Panc1 (cell line): ENCODE results near the gene SELENOI. TPM values are rescaled to one million over a fixed set of nuclear protein-coding genes. Genes with fewer than 3 reads are reported as not detected.
"Not testable (repeated sequence)": the region's sequence is repeated elsewhere in the genome, so short reads cannot be mapped to it uniquely, and the experiment has no call there.

Source experiments
- ATAC-seq: fragments of 200-7000 bp; cut with Tn5 transposase; 2 replicates; pipeline ENCODE4 v1.9.1; 2020; ENCODE audit warnings: mild to moderate bottlenecking, moderate library complexity
- BruUV-seq: library from RNA; stranded (reverse); fragments of 400-500 nt; replicated peaks from 2 replicates; lab custom pipeline; 2021; lab: Mats Ljungman, UMichigan
- CTCF ChIA-PET: fragments of 300-600 bp; sonication (Branson Sonifier 250); formaldehyde crosslinking; loops from one replicate; lab custom pipeline; 2022; ENCODE audit warnings: antibody characterized with exemption; lab: Charles Lee
- POLR2A ChIA-PET: fragments of 300-600 bp; sonication (Branson Sonifier 250); formaldehyde crosslinking; loops from one replicate; lab custom pipeline; 2022; ENCODE audit warnings: antibody characterized with exemption; lab: Charles Lee
- DNase-seq: peaks from one replicate; pipeline ENCODE4 v3.0.0-alpha.2; 2010; ENCODE audit warnings: low read depth, low spot score
- H3K27ac ChIP-seq: 2 replicates; pipeline ENCODE4 v1.5.1; 2011; ENCODE audit warnings: mild to moderate bottlenecking, low read length, inconsistent platforms
- H3K27me3 ChIP-seq: fragments of 200-500 bp; sonication (Bioruptor generic); 2 replicates; pipeline ENCODE4 v1.6.0; 2014; ENCODE audit warnings: low read length, inconsistent platforms; ENCODE audit not compliant: control insufficient read depth, insufficient read depth
- H3K36me3 ChIP-seq: fragments of 200-500 bp; sonication (Bioruptor generic); 2 replicates; pipeline ENCODE4 v1.5.1; 2014; ENCODE audit warnings: inconsistent platforms, mild to moderate bottlenecking, low read length, moderate library complexity; ENCODE audit not compliant: control insufficient read depth, insufficient read depth
- H3K4me1 ChIP-seq: 2 replicates; pipeline ENCODE4 v1.5.1; 2011; ENCODE audit warnings: inconsistent platforms, mild to moderate bottlenecking, low read length, moderate library complexity; ENCODE audit not compliant: control insufficient read depth, insufficient read depth
- H3K4me3 ChIP-seq, 2 experiments: 2 replicates each; pipeline ENCODE4 v1.5.1; 2011 to 2012; ENCODE audit warnings: low read depth in 2 of 2, low read length in 2 of 2, mild to moderate bottlenecking in 2 of 2, inconsistent platforms in 1 of 2, moderate library complexity in 1 of 2
- H3K9me3 ChIP-seq: fragments of 200-500 bp; sonication (Bioruptor generic); 2 replicates; pipeline ENCODE4 v1.5.1; 2014; ENCODE audit warnings: low read depth, mild to moderate bottlenecking, inconsistent platforms, low read length, moderate library complexity; ENCODE audit not compliant: control insufficient read depth, insufficient read depth
- CTCF ChIP-seq: fragments of 450-650 bp; IDR thresholded peaks from 2 replicates; pipeline ENCODE4 v1.5.1; 2017; ENCODE audit warnings: mild to moderate bottlenecking
- POLR2AphosphoS5 ChIP-seq: IDR thresholded peaks from 2 replicates; pipeline ENCODE4 v1.6.1; 2012; ENCODE audit warnings: mild to moderate bottlenecking, low read depth, low read length, moderate library complexity
- REST ChIP-seq, 2 experiments: IDR thresholded peaks; 2 replicates each; pipeline ENCODE4 v1.6.1; 2011 to 2012; ENCODE audit warnings: low read depth in 2 of 2, control low read depth in 1 of 2, low read length in 1 of 2, mild to moderate bottlenecking in 1 of 2, moderate library complexity in 1 of 2; ENCODE audit not compliant: insufficient read depth in 1 of 2
- SIN3A ChIP-seq: IDR thresholded peaks from 2 replicates; pipeline ENCODE4 v1.6.1; 2012; ENCODE audit warnings: low read depth, mild to moderate bottlenecking, low read length, moderate library complexity, borderline replicate concordance; ENCODE audit not compliant: insufficient read depth
- TCF7L2 ChIP-seq: IDR thresholded peaks from 2 replicates; pipeline ENCODE4 v1.6.1; 2011; ENCODE audit warnings: mild to moderate bottlenecking, low read depth, low read length, inconsistent platforms
- in situ Hi-C: cut with HindIII; loops from 2 replicates; pipeline ENCODE4 v1.10.0; 2016; ENCODE audit warnings: low sequenced_read_pairs, low pct_unique_long_range_greater_than_20kb
- intact Hi-C: fragments of 100-400 bp; cut with micrococcal nuclease; formaldehyde crosslinking; loops from one replicate; pipeline ENCODE4 v1.10.0; 2022; ENCODE audit not compliant: unreplicated experiment
- total RNA-seq: library from RNA; stranded (reverse); gene quantifications from one replicate; pipeline ENCODE4 v1.2.1, GENCODE V29; 2021; ENCODE audit not compliant: unreplicated experiment

The SELENOI gene
- total RNA-seq, 1 experiment from 2014 or later: 28.5 TPM

DNA sequence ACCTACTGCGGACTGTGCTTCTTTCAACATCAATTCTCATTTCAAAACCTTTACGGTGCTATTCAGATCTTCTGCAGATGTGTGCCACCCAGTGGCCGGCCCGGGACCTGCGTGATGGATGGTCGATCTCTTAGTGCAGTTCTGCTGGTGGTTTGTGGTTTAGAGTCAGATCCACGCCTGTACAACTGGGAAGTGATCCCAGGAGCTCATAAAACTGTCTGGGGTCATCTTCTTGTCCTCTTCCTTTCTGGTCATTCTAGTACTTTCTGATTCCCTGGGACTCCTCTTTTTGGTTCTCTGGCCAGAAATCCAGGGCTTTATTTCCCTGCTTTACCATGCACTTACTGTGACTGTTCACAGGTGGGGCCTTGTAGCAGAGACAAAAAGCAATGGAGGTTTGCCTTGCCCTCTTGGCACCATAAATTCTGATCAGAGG, 15.8 kb upstream of the SELENOI start:
- POLR2A ChIA-PET: no interaction called here
- no peaks in the 10 kb centered on the region for H3K36me3 ChIP-seq

GRCh38 chr2:26330604-26331003, 15.3 kb upstream of the SELENOI start:
- H3K4me1 ChIP-seq: no peaks in the 10 kb centered on the region
- TF ChIP-seq SIN3A: no peak
- TF ChIP-seq TCF7L2: no peak
- TF ChIP-seq REST (IDR thresholded peaks at IDR 0.05; ENCODE audit: insufficient read depth in 1 of 2, low read depth in 2 of 2, low read length in 1 of 2): no peak
- TF ChIP-seq CTCF: no peak
- no peak for TF ChIP-seq POLR2AphosphoS5
- no peak for DNase-seq
- CTCF ChIA-PET: no interaction called here
- no peak overlapping the region for H3K27ac ChIP-seq
- H3K9me3 ChIP-seq: no peaks in the 10 kb centered on the region
- no peaks in the 10 kb centered on the region for H3K36me3 ChIP-seq
- no peaks in the 10 kb centered on the region for H3K27me3 ChIP-seq
- in situ Hi-C loops (no loop called here), intact Hi-C loops (loop anchor here (10.0 kb wide), 1 partner anchor 86 kb away; the partner anchor contains the start of genes HADHA and HADHB)
- POLR2A ChIA-PET: no interaction called here
- BruUV-seq: no TSS peak
- no peak for ATAC-seq
- no peak overlapping the region for H3K4me3 ChIP-seq

More for the DNA sequence above, 15.8 kb upstream of the SELENOI start:
- H3K4me1 ChIP-seq: no peaks in the 10 kb centered on the region
- in situ Hi-C loops: no loop called here
- no peak overlapping the region for H3K4me3 ChIP-seq
- H3K27ac ChIP-seq: no peak overlapping the region
- peak; percentile 71 for DNase-seq
- H3K9me3 ChIP-seq: no peaks in the 10 kb centered on the region
- BruUV-seq: no TSS peak
- peak; percentile 98 for ATAC-seq
- intact Hi-C loops: loop anchor here (10.0 kb wide), 1 partner anchor 85 kb away; the partner anchor contains the start of genes HADHA and HADHB
- CTCF ChIA-PET: no interaction called here
- H3K27me3 ChIP-seq: no peaks in the 10 kb centered on the region
- no peak for TF ChIP-seq POLR2AphosphoS5
- peak; percentile 94 for TF ChIP-seq CTCF

- BruUV-seq, CTCF ChIA-PET, H3K27me3 ChIP-seq, H3K27ac ChIP-seq, H3K4me1 ChIP-seq, H3K4me3 ChIP-seq, in situ Hi-C loops, H3K9me3 ChIP-seq, DNase-seq, H3K36me3 ChIP-seq, ATAC-seq, POLR2A ChIA-PET: not testable (repeated sequence)
- intact Hi-C loops: loop anchor here (10.0 kb wide), 1 partner anchor 87 kb away; the partner anchor contains the start of genes HADHA and HADHB
Observed at GRCh38 chr2:26331321-26331720, 14.6 kb upstream of the SELENOI start.
